Activated T-helper 2 cell treated with anti-CD3 and anti-CD28 coated beads, Interferon-gamma antibody, Interleukin-2, Interleukin-4, amounts not matched to agents 10 μg/mL and 5 μg/mL and 100 μg/mL, durations not matched to agents 14 hours and 24 hours and 36 hours (primary cell): Measurements from ENCODE around the gene CACNA1F. TPM values are rescaled to one million over a fixed set of nuclear protein-coding genes. Genes with fewer than 3 reads are reported as not detected.

Experiments used
- DNase-seq: peaks from one replicate; pipeline ENCODE4 v3.0.0; 2021; ENCODE audit warnings: low spot score
- H3K27ac Mint-ChIP-seq: one replicate; pipeline ENCODE4 v1.8.0; 2021; ENCODE audit warnings: mixed read lengths
- H3K27me3 Mint-ChIP-seq: one replicate; pipeline ENCODE4 v1.8.0; 2021; ENCODE audit warnings: low read depth, mixed read lengths
- H3K36me3 Mint-ChIP-seq: one replicate; pipeline ENCODE4 v1.8.0; 2021; ENCODE audit warnings: low read depth, mixed read lengths
- H3K4me1 Mint-ChIP-seq: one replicate; pipeline ENCODE4 v1.8.0; 2021; ENCODE audit warnings: low read depth, mixed read lengths
- H3K4me3 Mint-ChIP-seq: one replicate; pipeline ENCODE4 v1.8.0; 2021; ENCODE audit warnings: low read depth, mild to moderate bottlenecking, moderate library complexity, mixed read lengths
- H3K9me3 Mint-ChIP-seq: one replicate; pipeline ENCODE4 v1.8.0; 2021; ENCODE audit warnings: mixed read lengths
- intact Hi-C: fragments of 100-400 bp; cut with micrococcal nuclease; formaldehyde crosslinking; loops from one replicate; pipeline ENCODE4 v1.15.1; 2023
- total RNA-seq: library from RNA; stranded (reverse); gene quantifications from 2 replicates; pipeline ENCODE4 v1.2.3, GENCODE V29; 2022

The CACNA1F gene
- total RNA-seq, 1 donor from 2014 or later, result 0.23 TPM

DNA sequence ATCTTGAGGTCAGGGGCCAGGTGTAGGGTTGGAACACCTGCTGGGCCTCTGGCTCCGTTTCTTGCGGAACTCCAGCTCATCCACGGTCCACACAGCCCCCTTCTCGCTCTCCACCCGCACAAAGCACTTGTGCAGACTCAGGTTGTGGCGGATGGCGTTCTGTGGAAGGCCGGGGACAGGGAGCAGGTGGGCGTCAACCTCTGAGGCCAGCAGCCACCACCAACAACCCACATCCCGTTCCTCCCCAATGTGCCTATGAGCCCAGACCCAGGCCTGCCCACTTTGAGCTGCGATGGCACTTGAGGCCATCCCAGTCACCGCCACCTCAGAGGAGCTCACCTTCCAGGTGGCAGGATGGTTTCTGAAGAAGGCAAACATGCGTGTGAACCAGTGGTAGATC, 18.2 kb upstream of the CACNA1F start:
- DNase-seq, result no peak
- intact Hi-C loops, result no loop called here
- Mint-ChIP-seq H3K27ac (no peak overlapping the region), H3K36me3 (peaks cover 38% of the 10 kb centered on the region), H3K4me3 (no peak overlapping the region), H3K27me3 (no peaks in the 10 kb centered on the region), H3K9me3 (no peaks in the 10 kb centered on the region), H3K4me1 (peaks cover 3% of the 10 kb centered on the region)

GRCh38 chrX:49250578-49250977, 17.4 kb upstream of the CACNA1F start:
- Mint-ChIP-seq H3K9me3 (no peaks in the 10 kb centered on the region), H3K4me3 (no peak overlapping the region), H3K36me3 (peaks cover 38% of the 10 kb centered on the region), H3K4me1 (peaks cover 3% of the 10 kb centered on the region), H3K27me3 (no peaks in the 10 kb centered on the region), H3K27ac (no peak overlapping the region)
- intact Hi-C loops, result no loop called here
- no peak for DNase-seq

DNA sequence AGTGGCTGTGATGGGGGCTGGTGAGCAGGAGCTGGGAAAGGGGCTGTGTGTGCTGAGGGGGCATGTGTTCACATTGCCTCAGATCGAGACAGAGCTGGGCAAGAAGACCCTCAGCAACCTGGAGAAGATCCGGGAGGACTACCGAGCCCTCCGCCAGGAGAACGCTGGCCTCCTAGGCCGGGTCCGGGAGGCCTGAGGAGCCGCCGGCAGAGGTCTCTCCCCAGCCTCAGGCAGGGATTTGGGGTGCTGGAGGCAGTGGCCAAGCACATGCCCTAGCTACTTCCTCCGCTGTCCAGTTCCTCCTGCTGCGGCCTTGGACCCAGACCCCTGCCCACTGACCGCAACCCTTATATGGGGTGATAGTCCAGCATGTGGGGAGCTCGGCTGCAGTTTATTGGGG, 16.9 kb upstream of the CACNA1F start:
- Mint-ChIP-seq H3K4me3 (no peak overlapping the region), H3K27ac (no peak overlapping the region), H3K36me3 (peaks cover 41% of the 10 kb centered on the region), H3K4me1 (peaks cover 3% of the 10 kb centered on the region), H3K9me3 (no peaks in the 10 kb centered on the region), H3K27me3 (no peaks in the 10 kb centered on the region)
- intact Hi-C loops, result no loop called here
- DNase-seq, result no peak

GRCh38 chrX:49249616-49250015, 16.5 kb upstream of the CACNA1F start:
- Mint-ChIP-seq H3K4me1 (peaks cover 3% of the 10 kb centered on the region), H3K36me3 (peaks cover 45% of the 10 kb centered on the region), H3K27ac (no peak overlapping the region), H3K4me3 (no peak overlapping the region), H3K9me3 (no peaks in the 10 kb centered on the region), H3K27me3 (no peaks in the 10 kb centered on the region)
- intact Hi-C loops, result no loop called here
- no peak for DNase-seq

- peaks cover 49% of the 10 kb centered on the region for H3K36me3 Mint-ChIP-seq
- intact Hi-C loops, result no loop called here
- H3K4me3 Mint-ChIP-seq, result no peak overlapping the region
- H3K4me1 Mint-ChIP-seq, result peaks cover 3% of the 10 kb centered on the region
- DNase-seq, result no peak
- no peaks in the 10 kb centered on the region for H3K27me3 Mint-ChIP-seq
- no peak overlapping the region for H3K27ac Mint-ChIP-seq
- no peaks in the 10 kb centered on the region for H3K9me3 Mint-ChIP-seq
Measured at GRCh38 chrX:49249071-49249470, 15.9 kb upstream of the CACNA1F start.

- intact Hi-C loops, result no loop called here
- no peaks in the 10 kb centered on the region for H3K9me3 Mint-ChIP-seq
- H3K27ac Mint-ChIP-seq, result no peak overlapping the region
- H3K4me3 Mint-ChIP-seq, result no peak overlapping the region
- H3K36me3 Mint-ChIP-seq, result peaks cover 56% of the 10 kb centered on the region
- no peak for DNase-seq
- no peaks in the 10 kb centered on the region for H3K27me3 Mint-ChIP-seq
- H3K4me1 Mint-ChIP-seq, result peaks cover 3% of the 10 kb centered on the region
Measured at GRCh38 chrX:49247916-49248811, 15.0 kb upstream of the CACNA1F start.

GRCh38 chrX:49247346-49247745, 14.2 kb upstream of the CACNA1F start:
- intact Hi-C loops, result no loop called here
- Mint-ChIP-seq H3K27me3 (no peaks in the 10 kb centered on the region), H3K4me1 (peaks cover 3% of the 10 kb centered on the region), H3K4me3 (no peak overlapping the region), H3K27ac (no peak overlapping the region), H3K9me3 (no peaks in the 10 kb centered on the region), H3K36me3 (peaks cover 59% of the 10 kb centered on the region)
- no peak for DNase-seq

DNA sequence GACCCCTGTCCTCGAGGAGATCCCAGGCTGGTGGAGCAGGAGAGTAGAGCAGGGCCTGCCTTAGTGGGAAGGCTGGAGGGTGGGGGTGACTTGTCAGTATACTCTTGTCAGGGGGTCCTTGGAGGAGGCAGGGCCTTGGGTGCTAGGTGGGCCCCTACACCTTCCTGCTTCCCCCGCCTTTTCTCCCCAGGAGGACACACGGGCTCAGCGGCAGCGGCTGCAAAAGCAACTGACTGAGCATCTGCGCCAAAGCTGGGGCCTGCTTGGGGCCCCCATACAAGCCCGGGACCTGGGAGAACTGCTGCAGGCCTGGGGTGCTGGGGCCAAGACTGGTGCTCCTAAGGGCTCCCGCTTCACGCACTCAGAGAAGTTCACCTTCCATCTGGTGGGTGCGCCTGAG, 13.4 kb upstream of the CACNA1F start:
- DNase-seq, result no peak
- H3K27ac Mint-ChIP-seq, result no peak overlapping the region
- H3K4me1 Mint-ChIP-seq, result peaks cover 3% of the 10 kb centered on the region
- peaks cover 53% of the 10 kb centered on the region for H3K36me3 Mint-ChIP-seq
- intact Hi-C loops, result no loop called here
- no peaks in the 10 kb centered on the region for H3K9me3 Mint-ChIP-seq
- no peaks in the 10 kb centered on the region for H3K27me3 Mint-ChIP-seq
- no peak overlapping the region for H3K4me3 Mint-ChIP-seq

GRCh38 chrX:49244207-49244606, 11.1 kb upstream of the CACNA1F start:
- H3K4me1 Mint-ChIP-seq, result peaks cover 3% of the 10 kb centered on the region
- peaks cover 56% of the 10 kb centered on the region for H3K36me3 Mint-ChIP-seq
- intact Hi-C loops, result no loop called here
- no peak overlapping the region for H3K4me3 Mint-ChIP-seq
- DNase-seq, result no peak
- H3K9me3 Mint-ChIP-seq, result no peaks in the 10 kb centered on the region
- H3K27ac Mint-ChIP-seq, result peak overlapping the region; percentile 19
- H3K27me3 Mint-ChIP-seq, result no peaks in the 10 kb centered on the region

GRCh38 chrX:49243166-49243565, 10.0 kb upstream of the CACNA1F start:
- H3K4me3 Mint-ChIP-seq, result no peak overlapping the region
- H3K27ac Mint-ChIP-seq, result no peak overlapping the region
- peaks cover 3% of the 10 kb centered on the region for H3K4me1 Mint-ChIP-seq
- peaks cover 49% of the 10 kb centered on the region for H3K36me3 Mint-ChIP-seq
- H3K9me3 Mint-ChIP-seq, result no peaks in the 10 kb centered on the region
- intact Hi-C loops, result no loop called here
- no peak for DNase-seq
- no peaks in the 10 kb centered on the region for H3K27me3 Mint-ChIP-seq

GRCh38 chrX:49242545-49243066, 9.5 kb upstream of the CACNA1F start:
- no peak overlapping the region for H3K4me3 Mint-ChIP-seq
- intact Hi-C loops, result no loop called here
- H3K9me3 Mint-ChIP-seq, result no peaks in the 10 kb centered on the region
- no peak for DNase-seq
- peaks cover 46% of the 10 kb centered on the region for H3K36me3 Mint-ChIP-seq
- H3K4me1 Mint-ChIP-seq, result peaks cover 3% of the 10 kb centered on the region
- no peaks in the 10 kb centered on the region for H3K27me3 Mint-ChIP-seq
- H3K27ac Mint-ChIP-seq, result no peak overlapping the region

GRCh38 chrX:49238735-49239134, 5.6 kb upstream of the CACNA1F start:
- no peaks in the 10 kb centered on the region for H3K9me3 Mint-ChIP-seq
- H3K4me3 Mint-ChIP-seq, result no peak overlapping the region
- intact Hi-C loops, result loop anchor here (5.0 kb wide), 1 partner anchor 46 kb away; no protein-coding TSS in a partner anchor
- H3K27ac Mint-ChIP-seq, result no peak overlapping the region
- H3K36me3 Mint-ChIP-seq, result peaks cover 33% of the 10 kb centered on the region
- no peak for DNase-seq
- peaks cover 17% of the 10 kb centered on the region for H3K4me1 Mint-ChIP-seq
- H3K27me3 Mint-ChIP-seq, result no peaks in the 10 kb centered on the region

DNA sequence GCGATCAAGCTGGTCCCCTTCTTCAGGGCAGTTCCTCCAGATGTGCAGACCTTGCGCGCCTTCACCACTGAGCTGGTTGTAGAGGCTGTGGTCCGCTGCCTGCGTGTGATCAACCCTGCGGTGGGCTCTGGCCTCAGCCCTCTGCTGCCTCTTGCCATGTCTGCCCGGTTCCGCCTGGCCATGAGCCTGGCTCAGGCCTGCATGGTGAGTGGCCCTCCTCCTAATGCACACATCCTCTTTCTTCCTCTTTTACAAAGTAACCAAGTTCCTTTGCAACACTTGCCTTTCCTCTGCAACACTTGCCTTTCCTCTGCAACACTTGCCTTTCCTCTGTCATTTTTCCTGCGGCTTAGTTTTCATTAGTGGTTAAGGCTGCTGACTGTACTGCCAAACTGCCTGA, 3.9 kb upstream of the CACNA1F start:
- H3K27me3 Mint-ChIP-seq, result no peaks in the 10 kb centered on the region
- H3K4me1 Mint-ChIP-seq, result peaks cover 20% of the 10 kb centered on the region
- intact Hi-C loops, result loop anchor here (5.0 kb wide), 1 partner anchor 45 kb away; no protein-coding TSS in a partner anchor
- peak overlapping the region; percentile 74 for H3K4me3 Mint-ChIP-seq
- DNase-seq, result no peak
- no peaks in the 10 kb centered on the region for H3K9me3 Mint-ChIP-seq
- H3K27ac Mint-ChIP-seq, result peak overlapping the region; percentile 79
- H3K36me3 Mint-ChIP-seq, result peaks cover 21% of the 10 kb centered on the region
